Measurements from ENCODE around the gene RAB30. TPM values are rescaled to one million over a fixed set of nuclear protein-coding genes. Genes with fewer than 3 reads are reported as not detected.

The RAB30 gene
- total RNA-seq, 3 donors from 2014 or later = 20.3 to 26.6 (median 24.2) TPM

DNA sequence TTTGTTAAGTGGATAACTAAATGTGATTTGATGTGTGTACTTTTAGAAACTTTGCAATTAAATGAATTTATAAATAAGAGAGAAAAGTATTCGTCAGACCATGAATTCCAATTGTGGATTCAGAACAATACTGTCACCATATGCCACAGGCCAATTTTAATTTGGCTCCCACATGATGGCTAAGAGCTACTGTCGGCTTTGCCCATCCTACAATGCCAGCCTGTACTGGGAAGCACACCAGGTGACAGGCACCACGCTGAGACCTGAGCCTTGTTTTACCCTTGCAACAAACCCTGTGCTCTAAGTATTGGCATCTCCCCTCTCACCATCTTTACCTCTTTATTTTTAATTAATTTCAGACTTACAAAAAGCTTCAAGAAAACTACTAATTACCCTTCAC is 14.0 kb downstream of the RAB30 start:
- H3K36me3 ChIP-seq = no peaks in the 10 kb centered on the region
- H3K9me3 ChIP-seq = no peaks in the 10 kb centered on the region
- intact Hi-C loops (cut with DNase I; ENCODE audit: low total_unique reads) = no loop called here
- H3K27me3 ChIP-seq = no peaks in the 10 kb centered on the region
- no peak overlapping the region for H3K4me3 ChIP-seq
- no peak overlapping the region for H3K27ac ChIP-seq
- no peak for TF ChIP-seq POLR2AphosphoS5 (IDR thresholded peaks at IDR 0.05)
- TF ChIP-seq, protein P1, sequence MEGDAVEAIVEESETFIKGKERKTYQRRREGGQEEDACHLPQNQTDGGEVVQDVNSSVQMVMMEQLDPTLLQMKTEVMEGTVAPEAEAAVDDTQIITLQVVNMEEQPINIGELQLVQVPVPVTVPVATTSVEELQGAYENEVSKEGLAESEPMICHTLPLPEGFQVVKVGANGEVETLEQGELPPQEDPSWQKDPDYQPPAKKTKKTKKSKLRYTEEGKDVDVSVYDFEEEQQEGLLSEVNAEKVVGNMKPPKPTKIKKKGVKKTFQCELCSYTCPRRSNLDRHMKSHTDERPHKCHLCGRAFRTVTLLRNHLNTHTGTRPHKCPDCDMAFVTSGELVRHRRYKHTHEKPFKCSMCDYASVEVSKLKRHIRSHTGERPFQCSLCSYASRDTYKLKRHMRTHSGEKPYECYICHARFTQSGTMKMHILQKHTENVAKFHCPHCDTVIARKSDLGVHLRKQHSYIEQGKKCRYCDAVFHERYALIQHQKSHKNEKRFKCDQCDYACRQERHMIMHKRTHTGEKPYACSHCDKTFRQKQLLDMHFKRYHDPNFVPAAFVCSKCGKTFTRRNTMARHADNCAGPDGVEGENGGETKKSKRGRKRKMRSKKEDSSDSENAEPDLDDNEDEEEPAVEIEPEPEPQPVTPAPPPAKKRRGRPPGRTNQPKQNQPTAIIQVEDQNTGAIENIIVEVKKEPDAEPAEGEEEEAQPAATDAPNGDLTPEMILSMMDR (IDR thresholded peaks at IDR 0.05) = no peak
- no peak for TF ChIP-seq POLR2A (IDR thresholded peaks at IDR 0.05)
- H3K4me1 ChIP-seq = no peaks in the 10 kb centered on the region
- no peak for DNase-seq (ENCODE audit: low spot score in 2 of 2)

DNA sequence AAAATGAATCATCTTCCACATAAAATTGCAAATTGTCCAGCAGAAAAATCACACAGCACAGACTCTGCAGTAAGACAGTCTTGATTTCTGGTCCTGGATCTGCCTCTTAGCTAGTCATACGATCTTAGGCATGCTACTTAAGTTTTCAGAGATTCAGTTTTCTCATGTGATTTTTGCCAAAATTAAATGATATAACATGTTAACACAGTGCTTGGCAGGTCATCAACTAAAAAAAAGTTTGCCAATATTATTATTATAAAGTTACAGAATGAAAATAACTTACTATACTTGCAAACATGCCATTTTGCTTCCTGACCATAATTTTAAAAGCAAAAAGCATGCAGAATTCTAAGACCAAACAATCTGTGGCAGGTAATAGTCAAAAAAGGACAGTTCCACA is 15.1 kb downstream of the RAB30 start:
- Histone ChIP-seq H3K36me3 (no peaks in the 10 kb centered on the region), H3K27me3 (no peaks in the 10 kb centered on the region), H3K9me3 (no peaks in the 10 kb centered on the region), H3K27ac (no peak overlapping the region), H3K4me1 (peaks cover 0 to 4% of the 10 kb centered on the region in 2 donors), H3K4me3 (no peak overlapping the region)
- TF ChIP-seq, protein P1 (IDR thresholded peaks at IDR 0.05) = no peak
- no peak for TF ChIP-seq POLR2AphosphoS5 (IDR thresholded peaks at IDR 0.05)
- no peak for TF ChIP-seq POLR2A (IDR thresholded peaks at IDR 0.05)
- DNase-seq (ENCODE audit: low spot score in 2 of 2) = no peak
- intact Hi-C loops (cut with DNase I; ENCODE audit: low total_unique reads) = no loop called here

DNA sequence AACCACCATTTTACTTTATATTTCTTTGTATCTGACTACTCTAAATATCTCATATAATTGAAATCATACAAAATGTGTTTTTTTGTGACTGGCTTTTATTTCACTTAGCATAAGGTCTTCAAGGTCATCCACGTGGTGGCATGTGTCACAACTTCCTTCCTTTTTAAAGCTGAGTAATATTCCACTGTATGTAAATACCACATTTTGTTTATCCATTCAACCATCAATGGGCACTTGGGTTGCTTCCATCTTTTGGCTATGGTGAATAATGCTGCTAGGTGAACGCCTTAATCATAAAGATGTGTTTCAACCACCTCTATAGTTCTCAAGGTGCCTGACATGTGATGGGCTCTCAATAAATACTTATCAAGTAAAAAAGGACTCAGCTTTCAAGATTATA is 15.5 kb downstream of the RAB30 start:
- no peaks in the 10 kb centered on the region for H3K27me3 ChIP-seq
- no peak overlapping the region for H3K27ac ChIP-seq
- DNase-seq (ENCODE audit: low spot score in 2 of 2) = no peak
- no peaks in the 10 kb centered on the region for H3K9me3 ChIP-seq
- H3K36me3 ChIP-seq = no peaks in the 10 kb centered on the region
- intact Hi-C loops (cut with DNase I; ENCODE audit: low total_unique reads) = no loop called here
- peaks cover 0 to 4% of the 10 kb centered on the region in 2 donors for H3K4me1 ChIP-seq
- no peak overlapping the region for H3K4me3 ChIP-seq
- TF ChIP-seq POLR2AphosphoS5 (IDR thresholded peaks at IDR 0.05) = no peak
- no peak for TF ChIP-seq POLR2A (IDR thresholded peaks at IDR 0.05)
- TF ChIP-seq, protein P1 (IDR thresholded peaks at IDR 0.05) = no peak

DNA sequence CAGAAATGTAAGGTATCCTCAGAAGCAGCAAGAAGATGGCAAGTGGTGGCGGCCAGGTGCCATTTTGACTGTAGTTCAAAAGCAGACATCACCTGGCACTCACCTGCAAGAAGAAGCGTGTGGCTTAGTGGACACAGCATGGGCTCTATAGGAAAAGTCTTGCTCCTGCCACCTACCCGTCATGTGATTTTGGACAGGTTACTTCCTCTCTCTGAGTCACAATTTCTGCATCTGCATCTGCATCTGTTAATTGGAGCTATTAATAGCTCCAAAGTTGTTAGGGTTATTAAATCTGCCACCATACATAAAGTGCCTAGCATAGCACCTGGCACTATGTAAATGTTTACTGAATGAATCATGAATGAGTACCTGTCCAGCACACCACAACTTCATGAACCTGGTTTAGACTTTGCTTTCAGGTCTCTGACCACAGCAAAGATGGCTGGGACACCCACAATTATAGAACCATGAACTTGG is 16.8 kb downstream of the RAB30 start:
- H3K27me3 ChIP-seq = no peaks in the 10 kb centered on the region
- TF ChIP-seq POLR2A (IDR thresholded peaks at IDR 0.05) (no peak), POLR2AphosphoS5 (IDR thresholded peaks at IDR 0.05) (no peak)
- TF ChIP-seq, protein P1 (IDR thresholded peaks at IDR 0.05) = no peak
- no peak overlapping the region for H3K4me3 ChIP-seq
- intact Hi-C loops (cut with DNase I; ENCODE audit: low total_unique reads) = no loop called here
- no peaks in the 10 kb centered on the region for H3K9me3 ChIP-seq
- no peak overlapping the region for H3K27ac ChIP-seq
- H3K36me3 ChIP-seq = no peaks in the 10 kb centered on the region
- H3K4me1 ChIP-seq = peaks cover 0 to 4% of the 10 kb centered on the region in 2 donors
- no peak for DNase-seq (ENCODE audit: low spot score in 2 of 2)

DNA sequence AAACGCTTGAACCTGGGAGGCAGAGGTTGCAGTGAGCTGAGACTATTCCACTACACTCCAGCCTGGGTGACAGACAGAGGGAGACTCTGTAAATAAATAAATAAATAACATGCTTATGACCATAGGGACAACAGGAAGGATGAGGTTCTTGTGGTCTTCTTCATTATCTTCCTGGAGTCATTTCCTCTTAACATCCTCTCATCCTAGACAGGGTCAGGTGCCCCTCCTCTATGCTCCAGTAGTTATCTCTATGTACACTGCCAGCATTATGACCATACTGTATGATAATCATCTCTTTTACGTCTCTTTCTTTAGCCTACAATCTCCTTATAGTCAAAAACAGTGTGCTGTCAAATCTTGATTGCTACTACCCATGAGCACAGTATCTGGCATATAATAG is 17.7 kb downstream of the RAB30 start:
- H3K27me3 ChIP-seq = no peaks in the 10 kb centered on the region
- no peak overlapping the region for H3K4me3 ChIP-seq
- H3K27ac ChIP-seq = no peak overlapping the region
- no peaks in the 10 kb centered on the region for H3K9me3 ChIP-seq
- intact Hi-C loops (cut with DNase I; ENCODE audit: low total_unique reads) = no loop called here
- peaks cover 0 to 4% of the 10 kb centered on the region in 2 donors for H3K4me1 ChIP-seq
- TF ChIP-seq, protein P1 (IDR thresholded peaks at IDR 0.05) = no peak
- TF ChIP-seq POLR2AphosphoS5 (IDR thresholded peaks at IDR 0.05) (no peak), POLR2A (IDR thresholded peaks at IDR 0.05) (no peak)
- H3K36me3 ChIP-seq = no peaks in the 10 kb centered on the region
- DNase-seq (ENCODE audit: low spot score in 2 of 2) = no peak
